ENCODE data around the gene DHRSX.
"Not testable (repeated sequence)": the region's sequence is repeated elsewhere in the genome, so short reads cannot be mapped to it uniquely, and the experiment has no call there.

The DHRSX gene

DNA sequence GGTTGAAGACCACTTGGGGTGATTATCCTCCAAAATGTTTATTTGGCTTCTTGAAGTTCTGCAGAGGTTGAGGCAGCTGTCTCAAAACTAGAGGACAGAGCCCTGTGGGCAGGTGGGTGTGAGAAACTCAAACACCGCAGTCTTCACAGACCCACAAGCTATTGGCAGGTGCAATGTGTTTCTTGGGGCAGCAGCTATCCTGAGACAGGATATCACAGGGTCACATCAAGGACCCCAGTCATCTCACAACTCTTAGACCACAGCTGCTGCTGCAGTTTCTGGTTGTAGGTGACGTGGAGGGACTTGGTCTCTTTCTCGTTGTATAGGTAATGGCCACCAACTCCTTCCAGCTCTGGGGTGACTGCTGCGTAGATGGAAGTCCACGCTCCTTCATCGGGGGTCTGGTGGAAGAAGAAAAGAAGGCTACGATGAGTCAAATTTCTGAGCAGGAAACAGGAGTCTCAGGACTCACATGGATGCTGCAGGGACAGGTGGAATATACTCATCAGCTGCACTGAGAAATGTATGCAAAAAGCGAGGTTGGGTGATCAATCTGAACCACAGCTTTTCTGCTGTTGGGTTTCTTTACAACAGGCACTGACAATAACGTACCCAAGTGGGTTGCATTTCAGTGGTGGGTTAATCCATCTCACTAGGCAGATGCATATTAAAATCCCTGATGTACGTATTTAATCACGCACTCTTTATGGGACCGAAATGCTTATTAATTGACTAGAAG, 279.8 kb downstream of the DHRSX start:
- DNase-seq (ENCODE audit: low read depth, low spot score) = no peak

- DNase-seq (ENCODE audit: low read depth, low spot score) = no peak
Observed at GRCh38 chrX:2220296-2220695, 280.5 kb downstream of the DHRSX start.

- not testable (repeated sequence) for DNase-seq (ENCODE audit: low read depth, low spot score)
Observed at GRCh38 chrX:2214138-2214823, 286.5 kb downstream of the DHRSX start.

DNA sequence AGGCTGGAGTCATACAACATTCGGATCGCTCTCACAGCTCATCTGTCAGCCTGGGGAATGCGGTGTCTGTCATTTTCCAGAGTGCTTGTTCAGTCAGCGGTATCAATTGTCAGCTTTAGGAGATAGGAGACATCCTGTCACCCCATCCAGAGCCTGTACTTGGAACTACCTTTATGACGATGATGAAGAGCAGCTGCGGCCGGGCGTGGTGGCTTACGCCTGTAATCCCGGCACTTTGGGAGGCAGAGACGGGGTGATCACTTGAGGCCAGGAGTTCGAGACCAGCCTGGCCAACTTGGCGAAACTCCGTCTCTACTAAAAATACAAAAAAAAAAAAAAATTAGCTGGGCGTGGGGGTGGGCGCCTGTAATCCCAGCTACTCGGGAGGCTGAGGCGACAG, 289.1 kb downstream of the DHRSX start:
- DNase-seq (ENCODE audit: low read depth, low spot score) = not testable (repeated sequence)

GRCh38 chrX:2193273-2193592, 307.5 kb downstream of the DHRSX start:
- DNase-seq (ENCODE audit: low read depth, low spot score) = no peak

GRCh38 chrX:2192584-2193272, 308.0 kb downstream of the DHRSX start:
- no peak for DNase-seq (ENCODE audit: low read depth, low spot score)

DNA sequence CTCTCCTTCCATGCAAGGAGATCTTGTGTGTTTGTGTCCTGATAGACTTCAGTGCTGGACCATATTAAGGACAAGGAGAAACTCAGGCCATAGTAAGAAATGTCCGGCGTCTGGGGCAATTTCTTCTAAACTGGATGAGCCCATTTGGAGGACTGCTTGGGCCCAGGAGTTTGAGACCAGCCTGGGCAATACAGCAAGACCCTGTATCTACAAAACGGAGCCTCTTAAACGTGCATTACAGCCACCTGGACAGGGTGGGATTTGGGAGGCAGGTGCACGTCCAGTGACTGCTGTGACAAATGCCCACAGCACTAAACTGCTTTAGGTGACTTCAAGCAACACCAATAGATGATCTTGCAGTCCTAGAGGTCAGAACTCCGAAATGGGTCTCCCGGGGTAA, 311.9 kb downstream of the DHRSX start:
- no peak for DNase-seq (ENCODE audit: low read depth, low spot score)

- no peak for DNase-seq (ENCODE audit: low read depth, low spot score)
Observed at GRCh38 chrX:2188330-2188792, 312.4 kb downstream of the DHRSX start.

DNA sequence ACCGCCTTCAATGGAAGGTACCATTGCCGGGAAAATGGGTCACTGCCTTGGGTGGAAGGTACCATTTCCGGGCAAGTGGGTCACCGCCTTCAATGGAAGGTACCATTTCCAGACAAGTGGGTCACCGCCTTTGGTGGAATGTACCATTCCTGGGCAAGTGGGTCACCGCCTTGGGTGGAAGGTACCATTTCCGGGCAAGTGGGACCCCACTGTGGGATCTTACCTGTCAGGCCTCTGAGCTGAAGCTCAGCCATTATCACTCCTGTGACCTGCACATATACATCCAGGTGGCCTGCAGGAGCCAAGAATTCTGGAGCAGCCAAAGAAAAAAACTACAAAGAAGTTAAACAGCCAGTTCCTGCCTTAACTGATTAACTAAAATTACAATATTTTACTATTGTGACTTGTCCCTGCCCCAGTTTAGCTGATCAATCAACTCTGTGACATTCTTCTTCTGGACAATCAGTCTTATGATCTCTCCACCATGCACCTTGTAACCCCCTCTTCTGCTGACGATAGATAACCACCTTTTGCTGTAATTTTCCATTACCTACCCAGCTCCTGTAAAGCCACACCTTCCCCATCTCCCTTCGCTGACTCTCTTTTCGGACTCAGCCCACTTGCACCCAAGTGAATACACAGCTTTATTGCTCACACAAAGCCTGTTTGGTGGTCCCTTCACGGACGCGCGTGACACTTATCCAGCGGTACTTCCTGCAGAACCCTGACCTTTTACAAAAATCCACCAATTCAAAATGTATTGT, 313.2 kb downstream of the DHRSX start:
- DNase-seq (ENCODE audit: low read depth, low spot score) = no peak

DNA sequence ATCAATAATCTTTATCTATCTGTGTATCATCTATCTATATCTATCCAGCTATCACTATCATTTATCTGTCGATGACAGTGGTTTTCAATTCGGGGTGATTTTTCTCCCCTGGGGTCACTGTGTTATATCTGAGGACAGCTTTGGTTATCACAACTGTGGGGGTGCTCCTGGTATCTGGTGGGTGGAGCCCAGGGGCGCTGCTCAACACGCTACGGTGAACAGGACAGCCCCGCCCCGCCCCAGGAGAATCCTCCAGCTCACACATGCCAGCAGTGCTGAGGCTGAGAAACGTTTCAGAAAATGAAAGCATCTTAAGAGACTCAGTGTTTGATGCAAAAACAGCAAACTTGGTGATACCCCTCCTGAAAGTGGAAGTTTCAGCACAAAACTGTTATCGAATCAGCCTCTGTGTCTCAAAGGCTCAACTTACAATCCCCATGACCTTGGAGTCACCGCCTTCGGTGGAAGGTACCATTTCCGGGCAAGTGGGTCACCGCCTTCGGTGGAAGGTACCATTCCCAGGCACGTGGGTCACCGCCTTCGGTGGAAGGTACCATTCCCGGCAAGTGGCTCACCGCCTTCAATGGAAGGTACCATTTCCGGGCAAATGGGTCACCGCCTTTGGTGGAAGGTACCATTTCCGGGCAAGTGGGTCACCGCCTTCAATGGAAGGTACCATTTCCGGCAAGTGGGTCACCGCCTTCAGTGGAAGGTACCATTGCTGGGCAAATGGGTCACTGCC, 315.3 kb downstream of the DHRSX start:
- DNase-seq (ENCODE audit: low read depth, low spot score) = no peak

- DNase-seq (ENCODE audit: low read depth, low spot score) = no peak
Observed at GRCh38 chrX:2184089-2184488, 316.7 kb downstream of the DHRSX start.

- no peak for DNase-seq (ENCODE audit: low read depth, low spot score)
Observed at GRCh38 chrX:2183193-2183725, 317.5 kb downstream of the DHRSX start.

GRCh38 chrX:2177541-2177940, 323.2 kb downstream of the DHRSX start:
- DNase-seq (ENCODE audit: low read depth, low spot score) = no peak

GRCh38 chrX:2176733-2177132, 324.0 kb downstream of the DHRSX start:
- DNase-seq (ENCODE audit: low read depth, low spot score) = no peak

DNA sequence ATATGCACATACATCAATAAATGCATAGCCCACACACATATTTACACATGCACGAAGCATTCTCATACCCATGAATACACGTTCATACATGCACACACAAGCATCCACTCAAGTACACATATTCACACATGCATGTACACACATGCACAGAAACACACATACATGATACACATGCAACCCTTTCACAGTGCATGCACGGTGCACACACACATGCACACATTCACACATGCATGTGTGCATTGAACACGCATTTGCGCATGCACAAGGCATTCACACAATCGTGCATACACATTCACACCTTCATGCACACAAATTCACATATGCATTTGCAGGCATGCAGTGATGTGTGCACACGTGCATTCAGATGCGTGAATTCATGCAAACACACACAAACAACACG, 324.5 kb downstream of the DHRSX start:
- DNase-seq (ENCODE audit: low read depth, low spot score) = no peak

DNA sequence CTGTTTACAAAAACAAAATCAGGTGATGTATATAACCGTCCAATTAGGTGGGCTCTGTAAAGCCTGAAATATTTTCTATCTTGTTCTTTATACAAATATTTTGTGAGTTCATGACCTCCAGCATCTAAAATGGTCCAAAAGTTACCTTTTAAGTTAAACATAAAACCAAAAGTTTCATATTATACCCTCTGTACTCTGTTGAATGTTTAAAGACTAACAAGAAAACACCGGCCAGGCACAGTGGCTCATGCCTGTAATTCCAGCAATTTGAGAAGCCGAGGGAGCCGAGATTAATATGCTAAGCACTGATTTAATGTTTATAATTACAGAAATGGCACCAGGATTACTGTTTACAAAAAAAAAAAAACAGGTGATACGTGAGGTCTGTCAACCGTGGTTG, 328.4 kb downstream of the DHRSX start:
- no peak for DNase-seq (ENCODE audit: low read depth, low spot score)

Data from smooth muscle cell of the brain vasculature (primary cell).